Astrocyte of the spinal cord (primary cell): Measurements from ENCODE around the gene ZNF469.

Source experiments
- DNase-seq: peaks from one replicate; pipeline ENCODE4 v3.0.0; 2011; ENCODE audit warnings: low read depth, low spot score
- H3K4me3 ChIP-seq: 2 replicates; pipeline ENCODE4 v1.5.1; 2011; ENCODE audit warnings: low read depth, mild to moderate bottlenecking, low read length, moderate library complexity
- in situ Hi-C: cut with HindIII; loops from 2 replicates; pipeline ENCODE4 v1.10.0; 2017; ENCODE audit warnings: low sequenced_read_pairs
- TF ChIP-seq, protein P1 (sequence below): IDR thresholded peaks from 2 replicates; pipeline ENCODE4 v1.5.1; 2012; ENCODE audit warnings: low read depth, mild to moderate bottlenecking, low read length, inconsistent platforms

ZNF469 gene

GRCh38 chr16:88367560-88367959, 15.2 kb upstream of the ZNF469 start:
- no peak overlapping the region for H3K4me3 ChIP-seq
- TF ChIP-seq, protein P1, sequence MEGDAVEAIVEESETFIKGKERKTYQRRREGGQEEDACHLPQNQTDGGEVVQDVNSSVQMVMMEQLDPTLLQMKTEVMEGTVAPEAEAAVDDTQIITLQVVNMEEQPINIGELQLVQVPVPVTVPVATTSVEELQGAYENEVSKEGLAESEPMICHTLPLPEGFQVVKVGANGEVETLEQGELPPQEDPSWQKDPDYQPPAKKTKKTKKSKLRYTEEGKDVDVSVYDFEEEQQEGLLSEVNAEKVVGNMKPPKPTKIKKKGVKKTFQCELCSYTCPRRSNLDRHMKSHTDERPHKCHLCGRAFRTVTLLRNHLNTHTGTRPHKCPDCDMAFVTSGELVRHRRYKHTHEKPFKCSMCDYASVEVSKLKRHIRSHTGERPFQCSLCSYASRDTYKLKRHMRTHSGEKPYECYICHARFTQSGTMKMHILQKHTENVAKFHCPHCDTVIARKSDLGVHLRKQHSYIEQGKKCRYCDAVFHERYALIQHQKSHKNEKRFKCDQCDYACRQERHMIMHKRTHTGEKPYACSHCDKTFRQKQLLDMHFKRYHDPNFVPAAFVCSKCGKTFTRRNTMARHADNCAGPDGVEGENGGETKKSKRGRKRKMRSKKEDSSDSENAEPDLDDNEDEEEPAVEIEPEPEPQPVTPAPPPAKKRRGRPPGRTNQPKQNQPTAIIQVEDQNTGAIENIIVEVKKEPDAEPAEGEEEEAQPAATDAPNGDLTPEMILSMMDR, result no peak
- in situ Hi-C loops, result no loop called here
- DNase-seq, result no peak

- in situ Hi-C loops, result no loop called here
- H3K4me3 ChIP-seq, result no peak overlapping the region
- TF ChIP-seq, protein P1, result no peak
- no peak for DNase-seq
Measured at GRCh38 chr16:88368036-88368435, 14.7 kb upstream of the ZNF469 start.

DNA sequence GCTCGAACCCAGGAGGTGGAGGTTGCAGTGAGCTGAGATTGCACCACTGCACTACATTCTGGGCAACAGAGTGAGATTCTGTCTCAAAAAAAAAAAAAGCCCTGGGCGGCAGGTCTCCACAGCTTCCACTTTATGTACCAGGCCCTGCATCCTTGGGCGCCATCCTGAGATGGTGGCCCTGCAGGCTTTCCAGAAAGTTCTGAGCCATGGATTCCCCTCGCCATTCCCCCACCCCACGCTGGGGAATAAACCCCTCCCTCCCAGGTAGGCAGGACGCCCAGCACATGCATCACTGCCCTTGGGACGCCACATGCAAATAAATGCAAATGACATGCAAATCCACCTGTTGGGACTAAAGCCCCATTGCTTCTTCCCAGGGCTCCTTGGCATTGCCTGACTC, 13.8 kb upstream of the ZNF469 start:
- in situ Hi-C loops, result no loop called here
- DNase-seq, result no peak
- TF ChIP-seq, protein P1, result no peak
- H3K4me3 ChIP-seq, result no peak overlapping the region

DNA sequence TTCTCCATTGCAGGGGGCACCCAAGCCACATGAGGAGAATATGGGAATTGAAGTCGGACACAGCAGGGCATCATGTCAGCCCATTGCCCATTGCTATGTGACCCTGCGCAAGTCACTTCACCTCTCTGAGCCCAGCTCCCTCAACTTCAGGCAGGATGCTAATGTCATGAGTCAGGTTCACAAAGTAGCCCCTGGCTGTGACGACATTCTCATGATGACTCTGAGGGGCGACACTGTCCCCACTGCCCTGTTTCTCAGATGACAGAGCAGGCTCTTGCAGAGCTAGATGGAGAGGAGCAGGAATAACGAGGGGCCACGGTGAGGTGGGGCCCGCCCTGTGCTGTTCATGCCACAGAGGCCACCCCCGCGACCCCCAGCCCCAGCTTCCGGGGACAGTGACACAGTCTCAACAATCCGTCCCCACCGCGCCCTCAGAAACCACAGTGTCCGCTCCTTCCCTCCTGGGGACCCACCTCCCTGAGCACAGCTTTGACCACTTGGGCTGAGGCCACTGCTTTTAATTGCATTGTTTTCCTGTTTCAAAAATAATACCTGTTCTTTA, 13.2 kb upstream of the ZNF469 start:
- TF ChIP-seq, protein P1, result no peak
- DNase-seq, result no peak
- in situ Hi-C loops, result no loop called here
- H3K4me3 ChIP-seq, result no peak overlapping the region

- H3K4me3 ChIP-seq, result no peak overlapping the region
- TF ChIP-seq, protein P1, result no peak
- in situ Hi-C loops, result no loop called here
- DNase-seq, result no peak
Measured at GRCh38 chr16:88370365-88370764, 12.4 kb upstream of the ZNF469 start.

DNA sequence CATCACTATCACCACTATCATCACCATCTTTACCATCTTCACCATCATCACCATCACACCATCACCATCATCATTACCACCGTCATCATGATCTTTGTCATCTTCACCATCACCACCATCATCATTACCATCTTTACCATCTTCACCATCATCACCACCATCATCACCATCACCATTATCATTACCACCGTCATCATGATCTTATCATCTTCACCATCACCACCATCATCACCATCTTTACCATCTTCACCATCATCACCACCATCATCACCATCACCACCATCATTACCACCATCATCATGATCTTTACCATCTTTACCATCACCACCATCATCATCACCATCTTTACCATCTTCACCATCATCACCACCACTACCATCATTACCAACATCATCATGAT, 10.2 kb upstream of the ZNF469 start:
- TF ChIP-seq, protein P1, result no peak
- in situ Hi-C loops, result no loop called here
- no peak overlapping the region for H3K4me3 ChIP-seq
- DNase-seq, result no peak

DNA sequence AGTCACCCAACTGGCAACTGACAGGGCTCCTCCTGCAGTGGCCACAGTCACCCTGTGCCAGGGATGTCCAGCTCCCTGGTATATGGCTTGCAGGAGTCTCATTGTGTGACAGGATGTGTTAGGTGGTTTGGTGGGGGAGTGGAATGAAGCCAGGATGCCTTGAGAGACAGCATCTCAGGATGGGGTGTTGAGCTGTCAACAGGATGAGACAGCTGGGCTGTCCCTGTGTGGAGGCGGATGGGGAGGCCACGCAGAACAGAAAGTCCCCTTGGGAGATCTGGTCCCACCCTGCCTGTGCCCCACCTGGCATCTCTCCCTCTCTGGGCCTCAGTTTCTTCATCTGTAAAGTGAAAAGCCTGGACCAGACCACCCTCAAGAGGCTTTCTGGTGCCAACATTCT, 9.5 kb upstream of the ZNF469 start:
- DNase-seq, result no peak
- H3K4me3 ChIP-seq, result no peak overlapping the region
- in situ Hi-C loops, result no loop called here
- TF ChIP-seq, protein P1, result no peak
